K562 (cell line): ENCODE results near the gene ATRNL1.

Experiments
- KDM1A ChIP-seq, 2 experiments: fragments of 450-650 bp; IDR thresholded peaks; 2 replicates each; pipeline ENCODE4 v1.6.1; 2016; ENCODE audit warnings: mild to moderate bottlenecking in 2 of 2
- MBD2 ChIP-seq: sonication (generic); IDR thresholded peaks from 2 replicates; pipeline ENCODE4 v1.6.1; 2016; ENCODE audit warnings: low read depth, borderline replicate concordance
- TCF7L2 ChIP-seq: fragments of 150-350 bp; IDR thresholded peaks from 2 replicates; pipeline ENCODE4 v1.6.1; 2016; ENCODE audit warnings: low read depth, mild to moderate bottlenecking, low read length, moderate library complexity
- TF ChIP-seq, protein P1 (sequence below): sonication (generic); formaldehyde crosslinking; IDR thresholded peaks from 2 replicates; pipeline ENCODE4 v1.8.1; 2023; ENCODE audit warnings: missing genetic modification reagents, mild to moderate bottlenecking, borderline replicate concordance
- TF ChIP-seq, protein P2 (sequence below): sonication (generic); formaldehyde crosslinking; IDR thresholded peaks from 2 replicates; pipeline ENCODE4 v1.9.0; 2022; ENCODE audit warnings: mild to moderate bottlenecking, missing genetic modification reagents

- no peak for TF ChIP-seq KDM1A (IDR thresholded peaks at IDR 0.05)
- TF ChIP-seq, protein P1, sequence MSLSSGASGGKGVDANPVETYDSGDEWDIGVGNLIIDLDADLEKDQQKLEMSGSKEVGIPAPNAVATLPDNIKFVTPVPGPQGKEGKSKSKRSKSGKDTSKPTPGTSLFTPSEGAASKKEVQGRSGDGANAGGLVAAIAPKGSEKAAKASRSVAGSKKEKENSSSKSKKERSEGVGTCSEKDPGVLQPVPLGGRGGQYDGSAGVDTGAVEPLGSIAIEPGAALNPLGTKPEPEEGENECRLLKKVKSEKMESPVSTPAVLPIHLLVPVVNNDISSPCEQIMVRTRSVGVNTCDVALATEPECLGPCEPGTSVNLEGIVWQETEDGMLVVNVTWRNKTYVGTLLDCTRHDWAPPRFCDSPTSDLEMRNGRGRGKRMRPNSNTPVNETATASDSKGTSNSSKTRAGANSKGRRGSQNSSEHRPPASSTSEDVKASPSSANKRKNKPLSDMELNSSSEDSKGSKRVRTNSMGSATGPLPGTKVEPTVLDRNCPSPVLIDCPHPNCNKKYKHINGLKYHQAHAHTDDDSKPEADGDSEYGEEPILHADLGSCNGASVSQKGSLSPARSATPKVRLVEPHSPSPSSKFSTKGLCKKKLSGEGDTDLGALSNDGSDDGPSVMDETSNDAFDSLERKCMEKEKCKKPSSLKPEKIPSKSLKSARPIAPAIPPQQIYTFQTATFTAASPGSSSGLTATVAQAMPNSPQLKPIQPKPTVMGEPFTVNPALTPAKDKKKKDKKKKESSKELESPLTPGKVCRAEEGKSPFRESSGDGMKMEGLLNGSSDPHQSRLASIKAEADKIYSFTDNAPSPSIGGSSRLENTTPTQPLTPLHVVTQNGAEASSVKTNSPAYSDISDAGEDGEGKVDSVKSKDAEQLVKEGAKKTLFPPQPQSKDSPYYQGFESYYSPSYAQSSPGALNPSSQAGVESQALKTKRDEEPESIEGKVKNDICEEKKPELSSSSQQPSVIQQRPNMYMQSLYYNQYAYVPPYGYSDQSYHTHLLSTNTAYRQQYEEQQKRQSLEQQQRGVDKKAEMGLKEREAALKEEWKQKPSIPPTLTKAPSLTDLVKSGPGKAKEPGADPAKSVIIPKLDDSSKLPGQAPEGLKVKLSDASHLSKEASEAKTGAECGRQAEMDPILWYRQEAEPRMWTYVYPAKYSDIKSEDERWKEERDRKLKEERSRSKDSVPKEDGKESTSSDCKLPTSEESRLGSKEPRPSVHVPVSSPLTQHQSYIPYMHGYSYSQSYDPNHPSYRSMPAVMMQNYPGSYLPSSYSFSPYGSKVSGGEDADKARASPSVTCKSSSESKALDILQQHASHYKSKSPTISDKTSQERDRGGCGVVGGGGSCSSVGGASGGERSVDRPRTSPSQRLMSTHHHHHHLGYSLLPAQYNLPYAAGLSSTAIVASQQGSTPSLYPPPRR, result no peak
- no peak for TF ChIP-seq TCF7L2
- TF ChIP-seq, protein P2, sequence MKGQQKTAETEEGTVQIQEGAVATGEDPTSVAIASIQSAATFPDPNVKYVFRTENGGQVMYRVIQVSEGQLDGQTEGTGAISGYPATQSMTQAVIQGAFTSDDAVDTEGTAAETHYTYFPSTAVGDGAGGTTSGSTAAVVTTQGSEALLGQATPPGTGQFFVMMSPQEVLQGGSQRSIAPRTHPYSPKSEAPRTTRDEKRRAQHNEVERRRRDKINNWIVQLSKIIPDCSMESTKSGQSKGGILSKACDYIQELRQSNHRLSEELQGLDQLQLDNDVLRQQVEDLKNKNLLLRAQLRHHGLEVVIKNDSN (CRISPR knock-in tag), result no peak
- no peak for TF ChIP-seq MBD2
Observed at GRCh38 chr10:115795964-115796363, 702.8 kb downstream of the ATRNL1 start.
